NCI-H345 treated with DMSO at 0.1 percent for 48 hours (cell line): ENCODE measurements around the gene RNF180.
"Not testable (repeated sequence)": the region's sequence is repeated elsewhere in the genome, so short reads cannot be mapped to it uniquely, and the experiment has no call there.

Experiments used
- DNase-seq: peaks from one replicate; lab custom pipeline; 2025; ENCODE audit not compliant: unreplicated experiment; lab: John Stamatoyannopoulos, UW

RNF180 gene

DNA sequence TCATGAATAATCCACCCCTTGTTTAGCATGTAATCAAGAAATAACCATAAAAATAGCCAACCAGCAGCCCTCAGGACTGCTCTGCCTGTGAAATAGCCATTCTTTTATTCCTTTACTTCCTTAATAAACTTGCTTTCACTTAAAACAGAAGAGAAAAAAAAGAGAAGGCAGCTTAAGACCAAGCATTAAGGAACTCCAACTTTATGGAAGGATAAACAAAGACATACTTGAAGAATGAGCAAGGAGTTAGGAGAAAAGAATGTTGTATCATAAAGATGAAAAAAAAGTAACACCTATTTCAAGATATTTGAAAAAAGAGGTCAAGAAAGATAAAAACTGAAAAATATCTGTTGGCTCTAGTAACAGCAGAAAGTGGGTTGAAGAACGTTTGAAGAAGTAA, 107.6 kb downstream of the RNF180 start:
- no peak for DNase-seq

DNA sequence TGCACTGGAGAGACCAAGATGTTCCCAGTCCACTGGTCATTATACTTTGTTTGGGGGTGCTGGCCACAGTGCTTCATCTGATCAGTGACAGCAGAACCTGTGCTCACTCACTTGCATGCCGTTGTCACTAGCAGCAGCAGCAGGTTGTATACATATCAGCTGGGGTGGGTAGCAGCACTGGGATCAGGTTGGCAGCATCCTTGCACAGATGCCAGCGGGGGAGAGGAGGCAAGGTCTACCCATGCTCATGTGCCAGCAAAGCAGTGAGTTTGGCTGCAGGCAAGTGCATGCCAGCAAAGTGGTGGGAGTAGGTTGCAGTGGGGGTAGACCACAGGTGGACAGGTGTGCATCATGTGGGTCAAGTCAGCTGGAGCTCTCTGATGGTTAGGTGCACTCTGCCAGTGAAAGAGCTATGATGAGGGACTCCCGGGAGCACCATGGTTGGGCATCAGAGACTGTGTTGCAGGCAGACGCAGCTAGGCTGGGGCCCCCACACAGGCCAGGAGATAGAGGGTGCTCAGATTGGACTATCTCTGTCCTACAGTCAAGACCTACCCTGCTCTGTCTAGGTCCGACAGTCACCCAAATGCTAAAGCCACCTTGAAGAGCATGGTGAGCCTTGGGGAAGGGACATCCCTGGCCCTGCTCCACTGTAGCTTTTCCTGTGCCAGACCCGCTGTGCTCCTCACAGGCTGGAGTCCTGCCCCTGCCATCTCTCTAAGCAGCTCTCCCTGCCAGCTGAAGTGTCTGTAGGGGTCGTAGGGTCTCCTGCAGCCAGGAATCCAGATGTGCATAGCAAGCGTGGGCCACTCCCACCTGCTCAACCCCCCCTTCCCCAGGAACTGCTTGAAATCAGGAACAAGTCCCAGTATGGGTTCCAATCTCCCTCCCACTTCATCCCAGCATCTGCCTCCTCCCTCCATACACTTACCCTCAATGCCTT, 119.8 kb downstream of the RNF180 start:
- DNase-seq, result no peak

DNA sequence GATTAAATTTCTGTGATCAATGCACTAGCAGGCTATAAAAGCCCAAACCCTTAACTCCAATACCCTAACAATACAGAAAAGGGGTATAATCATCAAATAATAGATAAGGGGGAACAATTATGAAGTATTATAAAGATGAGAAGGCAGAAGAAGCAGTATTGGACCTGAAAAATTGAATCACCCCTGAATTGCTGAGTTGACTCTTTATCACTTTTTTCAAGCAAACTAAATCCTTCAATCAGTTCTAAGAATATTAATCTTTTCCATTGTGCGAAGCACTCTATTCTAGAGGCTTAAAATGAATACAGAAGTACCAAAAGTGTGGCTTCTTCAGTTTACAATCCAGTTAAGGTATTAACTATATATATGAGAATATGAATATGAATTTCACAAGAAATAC, 120.7 kb downstream of the RNF180 start:
- no peak for DNase-seq

DNA sequence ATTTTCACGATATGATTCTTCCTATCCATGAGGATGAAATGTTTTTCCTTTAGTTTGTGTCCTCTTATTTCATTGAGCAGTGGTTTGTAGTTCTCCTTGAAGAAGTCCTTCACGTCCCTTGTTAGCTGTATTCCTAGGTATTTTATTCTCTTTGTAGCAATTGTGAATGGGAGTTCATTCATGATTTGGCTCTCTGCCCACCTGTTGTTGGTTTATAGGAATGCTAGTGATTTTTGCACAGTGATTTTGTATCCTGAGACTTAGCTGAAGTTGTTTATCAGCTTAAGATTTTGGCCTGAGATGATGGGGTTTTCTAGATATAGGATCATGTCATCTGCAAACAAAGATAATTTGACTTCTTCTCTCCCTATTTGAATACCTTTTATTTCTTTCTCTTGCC, 122.9 kb downstream of the RNF180 start:
- not testable (repeated sequence) for DNase-seq

DNA sequence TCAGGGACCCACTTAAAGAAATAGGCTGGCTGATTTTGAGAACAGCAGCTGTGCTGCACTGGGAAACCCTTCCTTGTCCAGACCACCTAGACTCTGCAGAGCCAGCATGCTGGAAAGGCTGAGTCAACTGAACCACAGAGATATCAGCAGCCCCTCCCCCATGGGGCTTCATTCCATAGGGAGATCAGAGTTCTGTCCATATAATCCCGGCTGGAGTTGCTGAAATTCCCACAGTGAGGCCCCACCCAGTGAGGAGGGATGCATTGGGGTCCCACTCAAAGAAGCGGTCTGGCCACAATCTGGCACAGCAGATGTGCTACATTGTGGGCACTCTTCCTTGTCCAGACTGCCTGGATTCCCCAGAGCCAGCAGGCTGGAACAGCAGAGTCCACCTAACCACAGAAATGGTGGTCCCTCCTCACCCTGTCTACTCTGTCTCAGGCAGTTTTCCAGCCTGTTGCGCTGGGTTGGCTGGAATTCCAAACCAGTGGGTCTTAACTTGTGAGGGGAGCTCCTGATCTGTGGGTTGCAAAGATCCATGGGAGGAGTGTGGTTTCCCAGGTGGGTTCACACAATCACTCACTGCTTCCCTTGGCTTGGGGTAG, 127.1 kb downstream of the RNF180 start:
- no peak for DNase-seq

DNA sequence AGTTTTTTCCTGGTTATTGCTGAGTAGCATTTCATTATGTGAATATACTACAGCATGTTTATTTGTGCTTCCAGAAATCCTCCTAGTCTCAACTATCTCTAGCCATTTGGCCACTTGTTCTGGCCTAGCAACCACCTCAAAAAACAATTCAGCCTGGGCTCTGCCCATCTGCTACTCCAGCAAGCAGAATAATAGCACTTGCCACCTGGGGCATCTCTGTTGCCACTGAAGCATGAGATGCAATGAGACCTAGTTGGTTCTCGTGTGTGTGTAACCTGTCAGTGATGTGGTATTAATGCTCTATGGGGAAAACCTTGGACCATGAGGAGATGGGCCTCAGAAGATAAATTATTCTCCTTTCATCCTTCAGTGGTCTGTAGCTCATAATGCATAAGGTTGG, 129.5 kb downstream of the RNF180 start:
- DNase-seq, result peak; percentile 80

DNA sequence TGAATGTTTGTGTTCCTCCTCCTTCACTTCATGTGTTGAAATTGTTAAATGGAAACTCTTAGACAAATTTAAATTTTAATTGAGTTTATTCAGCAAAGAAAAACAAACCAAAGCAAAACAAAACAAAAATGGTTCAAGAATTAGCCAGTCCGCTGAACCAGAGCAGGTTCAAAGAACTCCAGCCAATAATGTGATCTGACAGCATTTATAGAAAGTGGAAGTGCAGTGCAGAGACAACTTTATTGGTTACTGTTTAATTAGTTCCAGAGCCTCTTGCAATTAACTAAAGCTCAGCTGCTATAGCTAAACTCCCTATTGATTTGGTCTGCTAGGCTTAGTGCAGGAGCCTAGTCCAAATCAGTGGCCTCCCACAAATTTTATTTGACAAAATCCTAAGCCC, 132.9 kb downstream of the RNF180 start:
- no peak for DNase-seq

DNA sequence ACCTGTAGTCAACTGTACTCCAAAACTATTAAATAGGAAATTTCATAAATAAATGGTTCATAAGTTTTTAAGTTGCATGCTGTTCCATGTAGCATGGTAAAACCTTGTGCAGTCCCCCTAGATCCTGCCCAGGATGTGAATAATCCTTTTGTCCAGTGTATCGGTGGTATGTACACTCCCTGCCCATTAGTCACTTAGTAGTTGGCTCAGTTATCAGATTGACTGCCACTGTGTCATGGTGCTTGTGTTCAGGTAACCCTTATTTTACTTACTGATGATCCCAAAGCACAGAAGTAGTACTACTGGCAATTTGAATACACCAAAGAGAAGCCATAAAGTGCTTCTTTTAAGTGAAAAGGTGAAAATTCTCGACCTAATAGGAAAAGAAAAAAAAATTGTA, 134.2 kb downstream of the RNF180 start:
- DNase-seq, result no peak

DNA sequence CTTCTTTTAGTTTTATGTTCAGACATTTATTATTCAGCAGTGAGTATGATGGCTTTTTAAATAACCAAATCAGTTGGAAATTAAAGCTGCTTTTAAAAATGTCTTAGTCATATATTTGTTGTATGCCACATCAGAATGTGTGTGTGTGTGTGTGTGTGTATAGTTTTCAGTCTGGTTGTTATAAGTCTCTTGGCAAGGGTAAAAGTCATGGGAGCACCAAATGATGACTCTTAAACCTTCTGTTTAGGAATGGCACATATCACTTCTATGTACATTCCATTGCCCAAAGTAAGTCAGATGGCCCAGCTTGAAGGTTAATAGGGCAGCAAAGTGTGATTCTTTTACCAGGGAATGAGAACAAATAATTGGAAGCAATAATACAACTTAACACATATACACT, 135.9 kb downstream of the RNF180 start:
- no peak for DNase-seq

DNA sequence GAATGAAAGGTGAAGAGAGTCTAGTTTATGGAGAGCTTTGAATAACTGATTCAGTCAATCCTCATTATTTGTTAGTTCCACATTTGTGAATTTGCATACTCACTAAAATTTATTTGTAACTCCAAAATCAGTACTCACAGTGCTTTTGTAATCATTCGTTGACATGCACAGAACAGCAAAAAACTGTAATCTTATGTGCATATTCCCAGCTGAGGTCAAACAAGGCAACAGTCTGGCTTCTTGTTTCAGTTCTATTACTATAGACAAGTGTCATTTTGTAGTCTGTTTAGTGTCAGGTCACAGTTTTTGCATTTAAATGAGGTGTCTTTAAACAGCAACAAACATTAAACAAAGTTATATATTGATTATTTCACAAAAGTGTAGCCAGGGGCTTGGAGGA, 142.5 kb downstream of the RNF180 start:
- DNase-seq, result no peak

DNA sequence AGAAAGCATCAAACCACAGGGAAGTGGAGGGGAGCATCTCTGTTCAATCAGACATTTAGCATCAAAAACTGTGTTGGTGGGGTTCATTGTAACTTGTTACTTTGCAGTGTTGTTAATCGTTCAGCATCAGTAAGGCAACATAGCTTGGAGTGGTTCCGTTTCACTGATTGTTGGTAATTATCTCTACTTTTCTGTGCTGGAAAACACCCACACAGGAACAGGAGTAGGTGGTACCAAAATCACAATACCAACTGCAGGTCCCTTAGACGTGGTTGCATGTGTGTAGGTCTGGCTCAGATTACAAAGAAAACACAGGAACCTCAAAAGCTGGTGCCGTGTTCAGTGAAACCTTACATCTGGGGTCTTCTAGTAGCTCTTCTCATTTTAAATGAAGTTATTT, 146.8 kb downstream of the RNF180 start:
- no peak for DNase-seq

DNA sequence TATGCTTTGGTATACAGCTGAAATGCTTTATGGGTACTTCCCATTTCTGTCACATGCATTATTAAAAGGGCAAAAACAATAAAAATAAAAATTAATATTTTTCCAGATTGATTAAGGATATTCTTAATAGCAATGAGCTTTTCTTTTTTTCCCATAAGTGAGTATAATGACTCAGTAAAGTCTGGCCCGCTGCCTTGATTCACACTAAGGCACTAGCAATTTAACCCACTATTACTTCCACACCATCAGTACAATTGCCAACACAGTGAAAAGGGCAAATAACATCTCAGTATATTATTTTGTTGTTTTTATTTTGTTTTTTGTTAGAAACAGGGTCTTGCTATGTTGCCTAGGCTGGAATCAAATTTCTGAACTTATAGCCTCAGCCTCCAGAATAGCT, 150.1 kb downstream of the RNF180 start:
- DNase-seq, result no peak

DNA sequence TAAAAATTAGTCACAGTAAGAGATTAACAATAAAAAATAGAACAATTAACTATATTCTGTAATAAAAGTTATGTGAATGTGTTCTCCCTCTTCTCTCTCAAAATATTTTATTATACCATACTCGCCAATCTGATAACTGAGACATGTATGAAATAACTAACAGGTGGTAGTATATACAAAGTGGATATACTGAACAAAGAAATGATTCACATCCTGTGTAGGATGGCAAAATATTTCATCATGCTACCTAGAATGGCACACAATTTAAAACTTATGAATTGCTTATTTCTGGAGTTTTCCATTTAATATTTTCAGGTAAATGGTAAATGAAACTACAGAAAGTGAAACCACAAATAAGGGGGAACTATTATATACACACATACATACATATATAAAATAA, 152.5 kb downstream of the RNF180 start:
- DNase-seq, result no peak

DNA sequence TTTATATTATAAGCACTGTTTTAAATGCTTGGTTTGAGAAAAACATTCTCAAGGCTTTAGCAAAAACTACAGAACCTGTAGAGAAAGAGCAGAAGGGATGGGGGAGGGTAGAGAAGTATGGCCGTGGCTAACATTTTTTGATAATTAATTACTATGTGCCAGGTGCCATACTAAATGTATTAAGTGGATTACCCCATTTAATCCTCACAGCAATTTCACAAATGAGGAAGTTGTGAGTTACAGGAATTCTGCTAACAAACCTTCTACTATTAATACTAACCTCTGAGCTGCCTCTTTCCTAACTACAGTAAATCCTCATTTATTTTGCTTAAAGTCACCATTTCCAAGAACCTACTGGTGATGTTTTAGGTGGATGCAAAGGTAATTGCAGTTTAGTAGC, 157.9 kb downstream of the RNF180 start:
- DNase-seq, result no peak

DNA sequence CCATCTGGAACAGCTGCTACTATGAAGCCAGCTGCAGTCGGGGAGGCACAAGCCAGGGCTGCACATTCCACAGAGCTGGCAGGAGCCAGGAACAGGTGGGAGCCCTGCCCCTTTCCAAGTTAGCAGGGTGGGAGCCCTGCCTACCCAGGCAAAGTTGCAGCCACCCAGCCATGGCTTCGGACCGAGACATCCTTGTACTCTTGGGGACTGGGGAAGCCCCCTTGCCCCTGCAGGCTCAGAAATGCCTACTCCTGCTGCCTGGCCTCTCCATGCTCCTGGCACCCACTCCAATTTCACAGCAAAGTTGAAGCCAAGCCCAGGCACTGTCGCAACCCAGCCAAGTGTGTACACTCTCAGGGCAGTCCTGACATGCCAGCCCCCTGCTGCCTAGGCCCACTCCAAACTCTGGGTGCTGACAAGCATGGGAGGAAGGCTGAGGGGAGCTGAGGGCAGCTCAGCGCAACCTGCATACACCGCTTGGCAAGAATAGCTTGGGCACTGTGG, 165.1 kb downstream of the RNF180 start:
- DNase-seq, result no peak

DNA sequence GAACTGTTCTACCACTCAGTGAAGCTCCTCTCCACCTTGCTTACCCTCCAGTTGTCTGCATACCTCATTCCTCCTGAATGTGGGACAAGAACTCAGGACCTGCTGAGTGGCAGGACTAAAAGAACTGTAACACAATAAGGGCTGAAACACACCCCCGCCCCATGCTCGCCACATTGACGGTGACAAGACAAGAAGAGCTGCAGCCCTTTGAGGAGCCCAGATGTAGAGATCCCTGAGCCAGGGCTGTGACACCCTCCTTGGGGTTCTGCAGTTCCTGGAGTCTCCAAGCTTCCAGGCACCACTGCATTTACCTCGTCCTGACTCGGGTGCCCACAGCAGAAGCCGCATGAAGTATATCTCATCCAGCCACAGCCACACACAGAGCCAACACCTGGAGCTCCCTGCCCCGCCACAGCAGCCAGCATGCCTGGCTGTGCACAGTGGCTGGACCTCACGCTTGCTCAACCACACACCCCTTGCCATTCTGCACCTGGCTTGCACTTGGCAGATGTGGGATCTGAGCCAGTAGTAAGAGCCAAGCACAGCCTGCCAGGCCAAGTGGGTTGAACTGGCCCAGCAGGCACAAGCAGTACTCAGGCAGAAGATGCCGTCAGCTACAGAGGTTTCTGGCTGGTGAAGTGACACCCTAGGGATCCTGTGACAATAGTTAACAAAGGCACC, 166.1 kb downstream of the RNF180 start:
- peak; percentile 8 for DNase-seq

DNA sequence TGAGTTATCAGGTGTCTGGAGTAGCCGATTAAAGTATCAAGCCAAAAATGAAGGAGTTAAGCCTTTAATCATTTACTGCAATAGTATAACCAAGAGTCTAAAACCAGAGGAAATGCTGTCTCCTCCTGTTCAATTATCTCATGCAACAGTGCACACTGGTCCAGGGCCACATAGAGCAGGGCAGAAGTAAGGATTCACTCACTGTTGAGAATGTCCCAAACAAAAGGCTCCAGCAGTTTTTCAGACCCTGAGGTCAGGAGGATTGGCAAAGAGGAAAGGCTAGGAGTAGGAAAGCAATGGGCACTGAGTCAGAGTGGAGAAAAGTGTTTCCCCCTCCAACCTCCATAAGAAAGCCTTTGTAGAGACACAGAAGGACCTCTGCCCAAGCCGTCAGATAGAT, 168.2 kb downstream of the RNF180 start:
- DNase-seq, result no peak

DNA sequence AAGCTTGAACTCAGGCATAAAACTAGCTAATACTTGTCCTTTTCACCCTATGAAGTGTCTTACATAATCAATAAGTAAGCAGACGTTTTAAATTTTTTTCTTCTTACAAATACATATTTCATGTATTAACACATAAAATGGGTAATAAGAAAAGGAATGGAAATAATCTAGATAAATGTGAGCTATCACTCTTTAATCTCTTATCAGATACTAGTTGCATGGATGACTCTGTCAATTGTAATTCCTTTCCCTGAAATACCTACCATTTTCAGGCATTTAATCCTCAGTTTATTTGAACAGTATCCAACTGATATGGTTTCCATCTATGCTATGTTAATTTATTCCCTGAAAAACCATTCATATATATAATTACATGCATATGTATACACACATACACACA, 174.1 kb downstream of the RNF180 start:
- no peak for DNase-seq

DNA sequence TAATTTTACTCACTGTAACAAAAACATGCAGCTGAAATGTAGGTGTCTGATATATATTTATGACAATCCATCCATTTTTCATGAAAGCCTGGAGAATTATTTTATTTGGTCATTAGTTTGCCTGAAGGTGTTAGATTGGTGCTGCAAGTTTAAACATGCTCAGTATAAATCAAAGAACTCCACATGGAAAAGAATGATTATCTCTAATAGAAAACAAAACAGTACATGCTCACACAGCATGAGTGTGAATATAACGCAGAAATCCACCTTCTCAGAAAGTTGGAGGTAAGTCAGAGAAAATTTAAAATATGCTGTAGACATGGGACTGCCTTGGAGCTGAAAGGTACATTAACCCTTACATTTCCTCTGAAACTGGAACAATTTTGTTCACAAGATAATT, 174.7 kb downstream of the RNF180 start:
- no peak for DNase-seq

DNA sequence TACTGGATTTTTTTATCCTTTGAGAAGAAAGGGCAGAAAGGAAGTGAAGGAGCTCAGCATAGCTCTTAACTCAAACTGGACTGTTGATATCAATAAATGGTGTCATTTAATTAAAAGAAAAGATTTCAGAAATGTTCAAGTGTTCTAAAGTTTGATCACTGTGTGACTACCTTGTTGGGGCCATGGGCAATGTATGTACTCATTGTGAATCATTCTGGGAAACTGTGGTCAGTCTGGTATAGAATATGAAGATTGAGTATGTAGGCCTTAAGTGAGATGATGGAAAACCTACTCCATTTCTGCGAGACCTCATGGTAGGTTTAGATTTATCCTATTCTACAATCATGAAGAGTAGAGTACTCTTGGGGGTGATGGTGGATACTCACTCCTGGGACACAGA, 175.7 kb downstream of the RNF180 start:
- no peak for DNase-seq

DNA sequence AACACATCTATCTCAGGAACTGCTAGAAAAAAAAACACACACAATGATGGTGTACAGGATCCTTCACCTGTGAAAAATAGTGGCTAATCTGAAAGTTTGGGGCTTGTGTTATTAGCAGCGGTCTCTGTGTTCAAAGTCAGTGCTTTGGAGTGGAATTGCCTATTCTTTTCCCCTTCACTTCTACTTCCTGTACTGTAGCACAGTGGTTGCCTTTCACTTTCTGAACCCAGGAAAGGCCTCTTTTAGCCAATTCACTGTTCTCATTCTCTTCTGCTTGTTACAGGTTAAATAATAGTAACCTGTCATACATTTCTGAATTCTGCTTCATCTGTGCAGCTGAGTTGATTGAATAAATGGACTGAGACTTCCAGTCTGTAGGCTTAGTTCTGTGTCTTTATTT, 178.9 kb downstream of the RNF180 start:
- DNase-seq, result no peak

DNA sequence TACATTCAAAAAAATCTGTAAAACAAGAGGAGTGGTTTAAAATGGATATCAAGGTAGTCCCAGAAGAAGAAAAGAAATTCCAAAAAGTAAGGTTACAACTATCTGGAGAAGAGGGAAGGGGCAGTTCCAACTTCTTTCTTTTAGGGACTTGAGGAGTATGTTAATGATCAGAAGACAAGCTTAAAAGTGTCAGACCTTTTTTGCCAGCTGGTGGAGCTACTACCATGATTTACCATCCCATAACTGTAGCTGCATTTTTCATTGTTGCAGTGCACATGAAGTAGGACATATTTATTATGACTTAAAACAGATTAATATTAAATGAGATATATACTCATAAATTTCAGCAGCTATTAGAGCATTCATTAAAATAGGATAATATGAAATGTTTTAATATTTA, 181.7 kb downstream of the RNF180 start:
- DNase-seq, result no peak
